Measurements from ENCODE around the gene LENG1. TPM values are rescaled to one million over a fixed set of nuclear protein-coding genes. Genes with fewer than 3 reads are reported as not detected.

The LENG1 gene
- total and polyA plus RNA-seq, 12 donors = 5.4 to 16.9 (median 7.2) TPM

DNA sequence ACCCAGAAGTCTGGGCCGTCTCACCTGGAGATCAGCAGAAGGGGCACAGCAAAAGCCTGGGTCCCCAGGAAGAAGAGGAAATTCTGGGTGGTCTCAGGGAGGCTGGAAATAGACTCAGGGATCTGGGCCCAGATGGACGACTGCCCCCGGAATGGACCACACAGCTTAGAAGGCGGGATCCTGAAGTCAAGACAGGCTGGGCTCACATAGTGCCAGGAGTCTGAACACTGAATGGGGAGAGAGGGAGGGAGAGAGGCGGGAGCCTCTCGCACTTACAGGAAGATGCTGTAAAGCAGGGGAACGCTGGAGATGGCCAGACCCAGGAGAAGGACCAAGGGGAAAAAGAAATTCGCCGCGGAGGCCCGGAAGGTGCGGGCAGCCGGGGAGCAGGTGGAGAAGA lies 1.3 kb upstream of the LENG1 start:
- intact Hi-C loops (cut with DNase I) = loop anchor here in 1 of 10 donors (5.0 kb wide), 1 partner anchor 41 kb away; the partner anchor contains the start of gene RPS9
- Histone ChIP-seq H3K4me3 (peak overlapping the region in 6 of 10 donors; percentile 58 to 76 (median 70)), H3K27ac (peak overlapping the region in 6 of 10 donors; percentile 70 to 88 (median 82))

DNA sequence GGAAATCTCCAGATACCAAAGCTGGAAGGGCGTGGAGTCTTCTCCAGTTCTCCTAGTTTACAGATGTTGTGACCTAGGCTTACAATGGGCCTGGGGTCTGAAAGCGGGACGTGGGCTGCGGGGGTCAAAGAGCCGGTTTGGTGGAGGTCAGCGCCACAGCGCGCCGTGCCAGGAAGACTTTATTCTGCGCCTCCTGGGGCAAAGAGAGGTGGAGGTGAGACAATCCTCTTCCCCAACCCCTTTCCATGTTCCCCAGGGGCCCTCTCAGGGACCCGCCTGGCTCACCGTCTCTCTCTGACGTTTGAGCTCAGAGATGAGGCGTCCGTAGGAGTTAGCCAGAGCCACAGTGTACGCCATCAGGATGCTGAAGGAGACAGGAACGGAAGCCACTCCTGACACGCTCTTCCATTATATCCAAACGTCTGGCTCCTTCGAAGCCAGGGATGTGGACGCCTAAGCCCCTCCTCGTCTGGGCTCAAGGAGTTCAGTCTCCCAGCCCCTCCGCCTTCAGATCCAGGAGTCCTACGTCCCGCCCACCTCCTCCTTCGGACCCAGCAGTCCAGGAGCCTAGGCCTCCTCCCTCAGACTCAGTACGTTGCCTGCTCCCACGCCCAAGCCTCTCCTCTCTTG lies 776 bp upstream of the LENG1 start:
- peak overlapping the region in 9 of 10 donors; percentile 38 to 95 (median 80) for H3K27ac ChIP-seq
- H3K9me3 ChIP-seq = no peaks in the 10 kb centered on the region
- TF ChIP-seq, protein P1, sequence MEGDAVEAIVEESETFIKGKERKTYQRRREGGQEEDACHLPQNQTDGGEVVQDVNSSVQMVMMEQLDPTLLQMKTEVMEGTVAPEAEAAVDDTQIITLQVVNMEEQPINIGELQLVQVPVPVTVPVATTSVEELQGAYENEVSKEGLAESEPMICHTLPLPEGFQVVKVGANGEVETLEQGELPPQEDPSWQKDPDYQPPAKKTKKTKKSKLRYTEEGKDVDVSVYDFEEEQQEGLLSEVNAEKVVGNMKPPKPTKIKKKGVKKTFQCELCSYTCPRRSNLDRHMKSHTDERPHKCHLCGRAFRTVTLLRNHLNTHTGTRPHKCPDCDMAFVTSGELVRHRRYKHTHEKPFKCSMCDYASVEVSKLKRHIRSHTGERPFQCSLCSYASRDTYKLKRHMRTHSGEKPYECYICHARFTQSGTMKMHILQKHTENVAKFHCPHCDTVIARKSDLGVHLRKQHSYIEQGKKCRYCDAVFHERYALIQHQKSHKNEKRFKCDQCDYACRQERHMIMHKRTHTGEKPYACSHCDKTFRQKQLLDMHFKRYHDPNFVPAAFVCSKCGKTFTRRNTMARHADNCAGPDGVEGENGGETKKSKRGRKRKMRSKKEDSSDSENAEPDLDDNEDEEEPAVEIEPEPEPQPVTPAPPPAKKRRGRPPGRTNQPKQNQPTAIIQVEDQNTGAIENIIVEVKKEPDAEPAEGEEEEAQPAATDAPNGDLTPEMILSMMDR (IDR thresholded peaks at IDR 0.05) = no peak
- DNase-seq = no peak
- peaks cover 4 to 59% (median 37%) of the 10 kb centered on the region in 9 donors for H3K4me1 ChIP-seq
- peaks cover 0 to 32% (median 30%) of the 10 kb centered on the region in 9 donors for H3K36me3 ChIP-seq
- peak overlapping the region; percentile 16 to 76 (median 62) for H3K4me3 ChIP-seq
- peaks cover 0 to 13% (median 8%) of the 10 kb centered on the region in 7 donors for H3K27me3 ChIP-seq
- intact Hi-C loops (cut with DNase I) = loop anchor here in 1 of 10 donors (5.0 kb wide), 1 partner anchor 42 kb away; the partner anchor contains the start of gene RPS9
- ATAC-seq = no peak
- WGBS, 2 donors = 1 to 3% methylated on average over 28 of the region's 28 CpGs

More for the DNA sequence above, 1.3 kb upstream of the LENG1 start:
- peaks cover 0 to 16% (median 8%) of the 10 kb centered on the region in 7 donors for H3K27me3 ChIP-seq
- H3K4me1 ChIP-seq = peaks cover 4 to 59% (median 37%) of the 10 kb centered on the region in 9 donors
- no peak for DNase-seq
- ATAC-seq = no peak
- WGBS, 2 donors = 45 to 52% methylated on average over 13 of the region's 13 CpGs
- H3K9me3 ChIP-seq = no peaks in the 10 kb centered on the region
- TF ChIP-seq, protein P1 (IDR thresholded peaks at IDR 0.05) = no peak
- peaks cover 0 to 27% (median 24%) of the 10 kb centered on the region in 9 donors for H3K36me3 ChIP-seq

- intact Hi-C loops (cut with DNase I) = loop anchor here in 1 of 10 donors (5.0 kb wide), 1 partner anchor 43 kb away; the partner anchor contains the start of gene RPS9
- Histone ChIP-seq H3K4me1 (peaks cover 4 to 62% (median 35%) of the 10 kb centered on the region in 9 donors), H3K36me3 (peaks cover 0 to 47% (median 44%) of the 10 kb centered on the region in 9 donors), H3K9me3 (no peaks in the 10 kb centered on the region), H3K27me3 (no peaks in the 10 kb centered on the region), H3K27ac (peak overlapping the region; percentile 88 to 97 (median 95)), H3K4me3 (peak overlapping the region; percentile 58 to 78 (median 70))
- no peak for DNase-seq
- no peak for ATAC-seq
- 11 to 13% methylated on average over 19 of the region's 19 CpGs for WGBS, 2 donors
- TF ChIP-seq, protein P1 (IDR thresholded peaks at IDR 0.05) = no peak
Observed at GRCh38 chr19:54158812-54159351, 639 bp downstream of the LENG1 start.

GRCh38 chr19:54156953-54157352 lies 2.6 kb downstream of the LENG1 start:
- TF ChIP-seq, protein P1 (IDR thresholded peaks at IDR 0.05) = no peak
- Histone ChIP-seq H3K4me1 (peaks cover 4 to 54% (median 26%) of the 10 kb centered on the region in 9 donors), H3K36me3 (peaks cover 0 to 66% (median 63%) of the 10 kb centered on the region in 9 donors), H3K27ac (no peak overlapping the region), H3K4me3 (no peak overlapping the region), H3K27me3 (no peaks in the 10 kb centered on the region), H3K9me3 (no peaks in the 10 kb centered on the region)
- intact Hi-C loops (cut with DNase I) = loop anchor here in 1 of 10 donors (5.0 kb wide), 1 partner anchor 45 kb away; the partner anchor contains the start of gene RPS9
- WGBS, 2 donors = 96 to 97% methylated on average over 3 of the region's 3 CpGs
- DNase-seq (no peak), ATAC-seq (no peak)

Measured in heart right ventricle (tissue), 16 donors.